ENCODE measurements around the gene XIST.
"Not testable (repeated sequence)": the region's sequence is repeated elsewhere in the genome, so short reads cannot be mapped to it uniquely, and the experiment has no call there.

Gene XIST

GRCh38 chrX:73839152-73839551 lies 13.4 kb downstream of the XIST start:
- no peak for DNase-seq (ENCODE audit: low read depth in 2 of 2)

GRCh38 chrX:73838123-73838522 lies 14.4 kb downstream of the XIST start:
- no peak for DNase-seq (ENCODE audit: low read depth in 2 of 2)

- DNase-seq (ENCODE audit: low read depth in 2 of 2), result no peak
Observed at GRCh38 chrX:73836956-73837477, 15.5 kb downstream of the XIST start.

- no peak for DNase-seq (ENCODE audit: low read depth in 2 of 2)
Observed at GRCh38 chrX:73834219-73834618, 18.3 kb downstream of the XIST start.

GRCh38 chrX:73832319-73832718 lies 20.2 kb downstream of the XIST start:
- no peak for DNase-seq (ENCODE audit: low read depth in 2 of 2)

GRCh38 chrX:73831500-73831899 lies 21.0 kb downstream of the XIST start:
- no peak for DNase-seq (ENCODE audit: low read depth in 2 of 2)

GRCh38 chrX:73830489-73831414 lies 21.8 kb downstream of the XIST start:
- DNase-seq (ENCODE audit: low read depth in 2 of 2), result no peak

GRCh38 chrX:73829890-73830466 lies 22.5 kb downstream of the XIST start:
- no peak for DNase-seq (ENCODE audit: low read depth in 2 of 2)

- DNase-seq (ENCODE audit: low read depth in 2 of 2), result no peak
Observed at GRCh38 chrX:73828080-73828720, 24.3 kb downstream of the XIST start.

GRCh38 chrX:73827406-73827805 lies 25.1 kb downstream of the XIST start:
- DNase-seq (ENCODE audit: low read depth in 2 of 2), result no peak

- DNase-seq (ENCODE audit: low read depth in 2 of 2), result no peak
Observed at GRCh38 chrX:73826996-73827395, 25.5 kb downstream of the XIST start.

- no peak for DNase-seq (ENCODE audit: low read depth in 2 of 2)
Observed at GRCh38 chrX:73825569-73825968, 26.9 kb downstream of the XIST start.

- no peak for DNase-seq (ENCODE audit: low read depth in 2 of 2)
Observed at GRCh38 chrX:73823473-73824004, 29.0 kb downstream of the XIST start.

GRCh38 chrX:73822775-73823174 lies 29.7 kb downstream of the XIST start:
- DNase-seq (ENCODE audit: low read depth in 2 of 2), result no peak

- no peak for DNase-seq (ENCODE audit: low read depth in 2 of 2)
Observed at GRCh38 chrX:73821921-73822559, 30.5 kb downstream of the XIST start.

- DNase-seq (ENCODE audit: low read depth in 2 of 2), result not testable (repeated sequence)
Observed at GRCh38 chrX:73819864-73820558, 32.5 kb downstream of the XIST start.

- no peak for DNase-seq (ENCODE audit: low read depth in 2 of 2)
Observed at GRCh38 chrX:73818200-73819116, 34.1 kb downstream of the XIST start.

- no peak for DNase-seq (ENCODE audit: low read depth in 2 of 2)
Observed at GRCh38 chrX:73817393-73818199, 34.9 kb downstream of the XIST start.

- no peak for DNase-seq (ENCODE audit: low read depth in 2 of 2)
Observed at GRCh38 chrX:73812256-73812655, 40.3 kb downstream of the XIST start.
